ENCODE data around the gene LPCAT2.

GRCh38 chr16:55471448-55472097 lies 37.3 kb upstream of the LPCAT2 start:
- TF ChIP-seq CTCF (IDR thresholded peaks at IDR 0.05): no peak
- no peak for TF ChIP-seq POLR2A (IDR thresholded peaks at IDR 0.05)
- no peak for TF ChIP-seq POLR2AphosphoS5 (IDR thresholded peaks at IDR 0.05)
- no peak for TF ChIP-seq EP300 (IDR thresholded peaks at IDR 0.05)
